KBM-7 (cell line): ENCODE measurements around the gene NKD1.

ENCODE experiments used
- DNase-seq: peaks from one replicate; pipeline ENCODE4 v3.0.0-alpha.2; 2015
- in situ Hi-C: fragments of 300-500 bp; cut with MboI; formaldehyde crosslinking; loops from 2 replicates; pipeline ENCODE4 v1.14.3; 2020; ENCODE audit warnings: low sequenced_read_pairs, low pct_unique_long_range_greater_than_20kb, mixed read lengths

NKD1 gene

GRCh38 chr16:50606431-50607050, 58.3 kb downstream of the NKD1 start:
- DNase-seq = no peak
- in situ Hi-C loops = no loop called here

GRCh38 chr16:50607051-50607431, 58.8 kb downstream of the NKD1 start:
- no peak for DNase-seq
- in situ Hi-C loops = no loop called here

GRCh38 chr16:50607447-50607846, 59.3 kb downstream of the NKD1 start:
- no peak for DNase-seq
- in situ Hi-C loops = no loop called here

GRCh38 chr16:50607970-50608557, 59.9 kb downstream of the NKD1 start:
- in situ Hi-C loops = no loop called here
- no peak for DNase-seq

GRCh38 chr16:50609049-50609448, 60.9 kb downstream of the NKD1 start:
- in situ Hi-C loops = no loop called here
- DNase-seq = no peak

- DNase-seq = no peak
- in situ Hi-C loops = no loop called here
These were observed 61.3 kb downstream of the NKD1 start for GRCh38 chr16:50609471-50609870.

GRCh38 chr16:50610331-50611262, 62.4 kb downstream of the NKD1 start:
- no peak for DNase-seq
- in situ Hi-C loops = no loop called here

- in situ Hi-C loops = no loop called here
- peak; percentile 45 for DNase-seq
These were observed 63.2 kb downstream of the NKD1 start for GRCh38 chr16:50611332-50611934.

GRCh38 chr16:50611995-50612848, 64.0 kb downstream of the NKD1 start:
- no peak for DNase-seq
- in situ Hi-C loops = no loop called here

GRCh38 chr16:50612849-50613198, 64.6 kb downstream of the NKD1 start:
- DNase-seq = no peak
- in situ Hi-C loops = no loop called here

GRCh38 chr16:50613281-50613963, 65.2 kb downstream of the NKD1 start:
- DNase-seq = no peak
- in situ Hi-C loops = no loop called here

GRCh38 chr16:50613964-50614474, 65.8 kb downstream of the NKD1 start:
- in situ Hi-C loops = no loop called here

GRCh38 chr16:50614955-50615724, 66.9 kb downstream of the NKD1 start:
- in situ Hi-C loops = no loop called here
- DNase-seq = no peak

More at GRCh38 chr16:50613964-50614474, 65.8 kb downstream of the NKD1 start:
- no peak for DNase-seq

GRCh38 chr16:50615891-50616290, 67.7 kb downstream of the NKD1 start:
- in situ Hi-C loops = no loop called here
- DNase-seq = no peak

- no peak for DNase-seq
- in situ Hi-C loops = no loop called here
These were observed 68.2 kb downstream of the NKD1 start for GRCh38 chr16:50616386-50616785.

GRCh38 chr16:50616883-50617645, 68.9 kb downstream of the NKD1 start:
- in situ Hi-C loops = no loop called here
- no peak for DNase-seq

- in situ Hi-C loops = no loop called here
- DNase-seq = no peak
These were observed 69.5 kb downstream of the NKD1 start for GRCh38 chr16:50617646-50618184.
